Trophoblast cell (in vitro differentiated cells and primary cell): ENCODE measurements around the gene ZNF586.

Source experiments
- DNase-seq, 2 donors: peaks; one replicate each; pipeline ENCODE4 v3.0.0-alpha.2; 2016
- H2AFZ ChIP-seq: 2 replicates; pipeline ENCODE4 v1.6.1; 2013; ENCODE audit warnings: low read length, moderate library complexity, mild to moderate bottlenecking; ENCODE audit not compliant: insufficient read depth, poor library complexity
- H2AK5ac ChIP-seq: 2 replicates; pipeline ENCODE4 v1.6.1; 2013; ENCODE audit warnings: mild to moderate bottlenecking, low read length
- H2BK120ac ChIP-seq: 2 replicates; pipeline ENCODE4 v1.6.1; 2013; ENCODE audit warnings: low read length, mild to moderate bottlenecking, moderate library complexity; ENCODE audit not compliant: insufficient read depth, poor library complexity
- H2BK12ac ChIP-seq: 2 replicates; pipeline ENCODE4 v1.6.1; 2013; ENCODE audit warnings: mild to moderate bottlenecking, low read length, moderate library complexity
- H2BK5ac ChIP-seq: 2 replicates; pipeline ENCODE4 v1.6.1; 2013; ENCODE audit warnings: low read length, low read depth, moderate library complexity, mild to moderate bottlenecking; ENCODE audit not compliant: poor library complexity
- H3K14ac ChIP-seq: 2 replicates; pipeline ENCODE4 v1.6.1; 2013; ENCODE audit warnings: mild to moderate bottlenecking, low read length
- H3K18ac ChIP-seq: 2 replicates; pipeline ENCODE4 v1.6.1; 2013; ENCODE audit warnings: mild to moderate bottlenecking, low read length
- H3K23ac ChIP-seq: 2 replicates; pipeline ENCODE4 v1.6.1; 2013; ENCODE audit warnings: low read length
- H3K27ac ChIP-seq: 2 replicates; pipeline ENCODE4 v1.5.1; 2013; ENCODE audit warnings: low read depth, mild to moderate bottlenecking, inconsistent platforms, low read length, moderate library complexity
- H3K27me3 ChIP-seq: 2 replicates; pipeline ENCODE4 v1.6.1; 2013; ENCODE audit warnings: inconsistent platforms, mild to moderate bottlenecking, low read length, moderate library complexity; ENCODE audit not compliant: insufficient read depth
- H3K36me3 ChIP-seq, 2 experiments: 1 replicate in 1 of 2; 2 replicates in 1 of 2; pipeline ENCODE4 v1.6.1; 2013; ENCODE audit warnings: low read length in 2 of 2, mild to moderate bottlenecking in 2 of 2, moderate library complexity in 1 of 2; ENCODE audit not compliant: insufficient read depth in 2 of 2, control insufficient read depth in 1 of 2
- H3K4ac ChIP-seq: 2 replicates; pipeline ENCODE4 v1.6.1; 2013; ENCODE audit warnings: low read depth, mild to moderate bottlenecking, low read length, moderate library complexity
- H3K4me1 ChIP-seq, 2 experiments: 1 replicate in 1 of 2; 2 replicates in 1 of 2; pipeline ENCODE4 v1.6.1; 2013; ENCODE audit warnings: low read length in 2 of 2, mild to moderate bottlenecking in 2 of 2, moderate library complexity in 1 of 2; ENCODE audit not compliant: insufficient read depth in 2 of 2, control insufficient read depth in 1 of 2
- H3K4me2 ChIP-seq: 2 replicates; pipeline ENCODE4 v1.6.1; 2013; ENCODE audit warnings: inconsistent platforms, mild to moderate bottlenecking, low read length, moderate library complexity
- H3K4me3 ChIP-seq: 2 replicates; pipeline ENCODE4 v1.5.1; 2013; ENCODE audit warnings: mild to moderate bottlenecking, low read depth, low read length, inconsistent platforms
- H3K79me1 ChIP-seq: one replicate; pipeline ENCODE4 v1.6.1; 2013; ENCODE audit warnings: low read length
- H3K79me2 ChIP-seq: 2 replicates; pipeline ENCODE4 v1.6.1; 2013; ENCODE audit warnings: low read length, mild to moderate bottlenecking; ENCODE audit not compliant: control insufficient read depth, insufficient read depth, poor library complexity
- H3K9ac ChIP-seq: 2 replicates; pipeline ENCODE4 v1.6.1; 2013; ENCODE audit warnings: mild to moderate bottlenecking, low read length
- H3K9me3 ChIP-seq: 2 replicates; pipeline ENCODE4 v1.6.1; 2013; ENCODE audit warnings: low read depth, mild to moderate bottlenecking, control low read depth, inconsistent platforms, low read length; ENCODE audit not compliant: insufficient read depth
- H4K12ac ChIP-seq: 2 replicates; pipeline ENCODE4 v1.6.1; 2013; ENCODE audit warnings: low read depth, mild to moderate bottlenecking, low read length, moderate library complexity
- H4K8ac ChIP-seq: 2 replicates; pipeline ENCODE4 v1.6.1; 2013; ENCODE audit warnings: low read depth, mild to moderate bottlenecking, low read length, moderate library complexity
- H4K91ac ChIP-seq: one replicate; pipeline ENCODE4 v1.6.1; 2013; ENCODE audit warnings: low read depth, mild to moderate bottlenecking, low read length, moderate library complexity
- WGBS: extraction: QIAGEN DNeasy Blood & Tissue Kit; methylation state at CpG from one replicate; pipeline ENCODE4 v1.1.7; 2013; ENCODE audit warnings: missing lambda C conversion rate; ENCODE audit not compliant: insufficient read length, insufficient coverage; ENCODE audit errors: extremely low coverage; 5-methylcytosine and 5-hydroxymethylcytosine counted together

ZNF586 gene

DNA sequence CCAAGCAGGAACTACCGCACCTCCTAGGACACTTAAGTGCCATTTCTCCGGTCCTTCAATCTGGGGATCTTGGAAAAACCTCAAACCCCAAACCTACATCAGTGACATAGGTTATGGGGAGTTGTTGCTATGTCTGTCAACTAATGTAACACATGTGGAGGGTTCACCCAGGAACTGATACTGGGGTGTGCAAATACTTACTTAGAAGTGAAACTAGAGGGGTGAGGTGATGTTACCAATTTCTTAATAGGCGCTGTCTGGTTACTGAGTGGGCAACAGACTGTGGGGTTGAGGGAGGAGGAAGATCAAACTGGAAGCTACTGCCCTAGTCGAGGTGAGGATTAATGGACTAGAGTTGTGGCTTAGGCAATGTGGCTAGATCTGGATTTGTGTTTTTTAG is 1.9 kb downstream of the ZNF586 start:
- Histone ChIP-seq H3K4me1 (peaks cover 7 to 9% of the 10 kb centered on the region in 2 experiments), H3K9ac (no peak overlapping the region), H2BK120ac (no peak overlapping the region), H3K4me2 (no peak overlapping the region), H3K18ac (no peak overlapping the region), H3K27me3 (no peaks in the 10 kb centered on the region), H2AK5ac (no peak overlapping the region), H3K27ac (no peak overlapping the region), H3K36me3 (peaks cover 14 to 23% of the 10 kb centered on the region in 2 experiments), H3K14ac (no peak overlapping the region), H4K8ac (no peak overlapping the region), H3K4me3 (no peak overlapping the region), H2BK5ac (no peak overlapping the region), H4K12ac (no peak overlapping the region), H2BK12ac (no peak overlapping the region), H3K79me1 (peaks cover 4% of the 10 kb centered on the region), H3K79me2 (peaks cover 15% of the 10 kb centered on the region), H3K23ac (no peak overlapping the region), H3K9me3 (no peaks in the 10 kb centered on the region), H3K4ac (peak overlapping the region; percentile 76), H4K91ac (no peak overlapping the region), H2AFZ (no peak overlapping the region)
- DNase-seq = no peak
- no CpG with 5 or more reads among the region's 4 CpGs for WGBS

DNA sequence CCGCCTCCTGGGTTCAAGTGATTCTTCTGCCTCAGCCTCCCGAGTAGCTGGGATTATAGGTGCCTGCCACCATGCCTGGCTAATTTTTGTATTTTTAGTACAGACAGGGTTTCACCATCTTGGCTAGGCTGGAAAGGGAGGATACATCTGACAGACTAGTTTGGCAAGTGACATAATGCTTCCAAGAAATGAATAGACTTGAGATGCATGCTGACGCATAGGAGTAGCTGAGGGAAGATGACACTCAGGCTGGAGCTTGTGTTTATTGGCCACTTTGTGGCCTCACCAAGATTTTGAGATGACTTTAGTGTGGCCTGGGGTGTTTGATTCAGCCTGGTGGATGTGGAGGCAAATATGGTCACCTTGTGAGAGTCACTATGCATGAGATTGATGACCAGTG is 4.0 kb downstream of the ZNF586 start:
- no peak overlapping the region for H3K4me2 ChIP-seq
- H4K8ac ChIP-seq = no peak overlapping the region
- H4K12ac ChIP-seq = no peak overlapping the region
- H3K14ac ChIP-seq = no peak overlapping the region
- H3K4ac ChIP-seq = peak overlapping the region; percentile 93
- no peak overlapping the region for H3K27ac ChIP-seq
- peaks cover 24 to 39% of the 10 kb centered on the region in 2 experiments for H3K36me3 ChIP-seq
- DNase-seq = no peak
- H2AFZ ChIP-seq = no peak overlapping the region
- peaks cover 7 to 9% of the 10 kb centered on the region in 2 experiments for H3K4me1 ChIP-seq
- H3K27me3 ChIP-seq = no peaks in the 10 kb centered on the region
- no peak overlapping the region for H2BK120ac ChIP-seq
- H3K18ac ChIP-seq = no peak overlapping the region
- H3K4me3 ChIP-seq = no peak overlapping the region
- no peak overlapping the region for H4K91ac ChIP-seq
- WGBS = no CpG with 5 or more reads among the region's 3 CpGs
- no peak overlapping the region for H2BK5ac ChIP-seq
- H2AK5ac ChIP-seq = no peak overlapping the region
- no peak overlapping the region for H3K23ac ChIP-seq
- peaks cover 15% of the 10 kb centered on the region for H3K79me2 ChIP-seq
- H3K9me3 ChIP-seq = no peaks in the 10 kb centered on the region
- H2BK12ac ChIP-seq = no peak overlapping the region
- H3K9ac ChIP-seq = no peak overlapping the region
- peaks cover 4% of the 10 kb centered on the region for H3K79me1 ChIP-seq

DNA sequence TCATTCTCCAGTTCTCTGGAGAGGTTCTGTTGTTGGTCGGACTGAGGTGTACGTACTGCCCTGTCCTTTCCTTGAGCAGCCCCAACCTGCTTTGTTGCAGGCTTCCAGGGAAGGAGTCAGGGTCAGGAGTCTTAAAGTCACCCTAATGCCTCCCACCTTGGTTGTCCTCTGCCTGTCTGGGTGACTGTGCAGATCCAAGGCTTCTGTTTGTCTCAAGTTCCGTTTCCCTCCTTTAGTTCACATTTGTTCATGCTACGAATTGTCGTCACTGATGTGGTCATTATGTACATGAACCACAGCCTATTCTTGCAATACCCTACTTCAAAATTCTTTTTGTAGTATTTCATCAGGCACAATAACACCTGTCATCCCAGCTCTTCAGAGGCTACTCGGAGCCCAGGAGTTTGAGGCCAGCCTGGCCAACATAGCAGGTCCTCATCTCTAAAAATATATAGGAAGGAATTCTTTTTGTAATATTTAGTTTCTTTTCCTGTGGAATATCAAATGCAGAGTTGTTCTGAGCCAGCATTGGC is 7.4 kb downstream of the ZNF586 start:
- Histone ChIP-seq H3K14ac (no peak overlapping the region), H3K4ac (no peak overlapping the region), H3K18ac (no peak overlapping the region), H3K36me3 (peaks cover 22 to 53% of the 10 kb centered on the region in 2 experiments), H3K79me1 (no peaks in the 10 kb centered on the region), H3K27me3 (no peaks in the 10 kb centered on the region), H4K8ac (no peak overlapping the region), H3K9ac (no peak overlapping the region), H3K4me2 (no peak overlapping the region), H2AK5ac (no peak overlapping the region), H3K4me1 (no peaks in the 10 kb centered on the region), H3K27ac (no peak overlapping the region), H3K23ac (no peak overlapping the region), H2BK5ac (no peak overlapping the region), H2BK120ac (no peak overlapping the region), H2BK12ac (no peak overlapping the region), H3K9me3 (no peaks in the 10 kb centered on the region), H2AFZ (no peak overlapping the region), H4K91ac (no peak overlapping the region), H3K4me3 (no peak overlapping the region), H3K79me2 (peaks cover 2% of the 10 kb centered on the region), H4K12ac (no peak overlapping the region)
- WGBS = no CpG with 5 or more reads among the region's 6 CpGs
- no peak for DNase-seq

DNA sequence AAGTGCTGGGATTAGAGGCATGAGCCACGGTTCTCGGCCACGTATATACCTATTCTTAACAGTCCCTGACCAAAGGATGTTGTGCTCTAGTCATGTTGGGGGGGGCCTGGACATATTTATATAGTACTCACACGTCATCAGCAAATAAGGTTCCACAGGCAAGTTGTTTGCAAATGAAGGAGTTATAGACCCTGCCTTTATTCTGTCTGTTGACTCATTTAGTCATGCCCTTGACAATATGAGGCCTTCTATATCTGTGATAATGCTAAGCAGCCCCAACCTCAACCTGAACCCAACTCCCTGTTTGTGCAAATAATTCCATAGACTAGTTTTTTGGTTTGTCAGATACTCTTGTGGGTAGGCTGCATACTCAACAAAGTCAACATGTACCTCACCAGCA is 8.9 kb downstream of the ZNF586 start:
- WGBS = no CpG with 5 or more reads among the region's 4 CpGs
- Histone ChIP-seq H3K4me1 (no peaks in the 10 kb centered on the region), H3K79me2 (peaks cover 2% of the 10 kb centered on the region), H3K9me3 (no peaks in the 10 kb centered on the region), H3K79me1 (no peaks in the 10 kb centered on the region), H3K4me2 (no peak overlapping the region), H3K18ac (no peak overlapping the region), H3K27me3 (no peaks in the 10 kb centered on the region), H4K12ac (no peak overlapping the region), H3K14ac (no peak overlapping the region), H4K8ac (no peak overlapping the region), H2AFZ (no peak overlapping the region), H3K27ac (no peak overlapping the region), H3K23ac (no peak overlapping the region), H2AK5ac (no peak overlapping the region), H3K4me3 (no peak overlapping the region), H4K91ac (no peak overlapping the region), H3K4ac (peak overlapping the region; percentile 64), H3K9ac (no peak overlapping the region), H2BK120ac (no peak overlapping the region), H3K36me3 (peaks cover 21 to 49% of the 10 kb centered on the region in 2 experiments), H2BK12ac (no peak overlapping the region), H2BK5ac (no peak overlapping the region)
- no peak for DNase-seq
